Activated B cell treated with CpG ODN at 0.5 μM for 24 hours (primary cell): Measurements from ENCODE around the gene RUFY2. TPM values are rescaled to one million over a fixed set of nuclear protein-coding genes. Genes with fewer than 3 reads are reported as not detected.
"Not testable (repeated sequence)": the region's sequence is repeated elsewhere in the genome, so short reads cannot be mapped to it uniquely, and the experiment has no call there.

Source experiments
- ATAC-seq: fragments of 200-7000 bp; cut with Tn5 transposase; one replicate; pipeline ENCODE4 v1.10.0; 2021; ENCODE audit warnings: low read depth, mild to moderate bottlenecking, moderate library complexity
- CTCF ChIA-PET: fragments of 350-600 bp; sonication (Branson Sonifier 250); formaldehyde crosslinking; loops from one replicate; lab custom pipeline; 2021; ENCODE audit warnings: antibody characterized with exemption; lab: Charles Lee
- POLR2A ChIA-PET: fragments of 350-600 bp; sonication (Branson Sonifier 250); formaldehyde crosslinking; loops from one replicate; lab custom pipeline; 2021; ENCODE audit warnings: antibody characterized with exemption; lab: Charles Lee
- DNase-seq: peaks from one replicate; pipeline ENCODE4 v3.0.0; 2022
- H3K27ac Mint-ChIP-seq: one replicate; pipeline ENCODE4 v1.8.0; 2020; ENCODE audit warnings: mixed read lengths
- H3K27me3 Mint-ChIP-seq: one replicate; pipeline ENCODE4 v1.8.0; 2021; ENCODE audit warnings: mixed read lengths
- H3K36me3 Mint-ChIP-seq: one replicate; pipeline ENCODE4 v1.8.0; 2021; ENCODE audit warnings: low read depth, mixed read lengths
- H3K4me1 Mint-ChIP-seq: one replicate; pipeline ENCODE4 v1.8.0; 2021; ENCODE audit warnings: mixed read lengths
- H3K4me3 Mint-ChIP-seq: one replicate; pipeline ENCODE4 v1.8.0; 2020; ENCODE audit warnings: mild to moderate bottlenecking, mixed read lengths
- H3K9me3 Mint-ChIP-seq: one replicate; pipeline ENCODE4 v1.8.0; 2020; ENCODE audit warnings: mixed read lengths
- CTCF ChIP-seq: fragments of 200-600 bp; IDR thresholded peaks from one replicate; pipeline ENCODE4 v1.8.0; 2022; ENCODE audit warnings: antibody characterized with exemption, mild to moderate bottlenecking
- intact Hi-C: fragments of 100-400 bp; cut with micrococcal nuclease; formaldehyde crosslinking; loops from one replicate; pipeline ENCODE4 v1.15.1; 2024
- total RNA-seq: library from RNA; stranded (reverse); gene quantifications from 2 replicates; pipeline ENCODE4 v1.2.3, GENCODE V29; 2022

The RUFY2 gene
- 23.1 and 28.5 TPM in 2 replicates for total RNA-seq

- no peak for TF ChIP-seq CTCF
- no peaks in the 10 kb centered on the region for H3K27me3 Mint-ChIP-seq
- POLR2A ChIA-PET, result interaction anchor here (0.7 to 2.5 kb wide), 8 partner anchors 10 to 773 kb away, joined by 3 to 32 read pairs (median 4); partner anchors contain the start of genes CCAR1, HNRNPH3 and PBLD
- H3K4me1 Mint-ChIP-seq, result peaks cover 15% of the 10 kb centered on the region
- CTCF ChIA-PET, result interaction anchor here (0.6 to 1.0 kb wide), 3 partner anchors 43 to 104 kb away, joined by 3 read pairs; no protein-coding TSS in a partner anchor
- DNase-seq (peak; percentile 91), ATAC-seq (peak; percentile 92)
- peak within 1 kb of the TSS; percentile 92 for H3K4me3 Mint-ChIP-seq
- intact Hi-C loops, result loop anchor here (1.0 to 2.0 kb wide), 7 partner anchors 64 to 558 kb away; partner anchors contain the start of genes CCAR1, DNA2, HERC4 and HNRNPH3
- no peaks in the 10 kb centered on the region for H3K9me3 Mint-ChIP-seq
- peak within 1 kb of the TSS; percentile 85 for H3K27ac Mint-ChIP-seq
- peaks cover 4% of the 10 kb centered on the region for H3K36me3 Mint-ChIP-seq
Observed at GRCh38 chr10:68406815-68407548, at the start of gene RUFY2. RUFY2 (minus strand) TSS chr10:68407277; CDS start chr10:68407189, 88 bp downstream.

GRCh38 chr10:68449698-68450097 lies 42.6 kb upstream of the RUFY2 start:
- H3K4me1 Mint-ChIP-seq, POLR2A ChIA-PET: not testable (repeated sequence)

GRCh38 chr10:68446179-68446578 lies 39.1 kb upstream of the RUFY2 start:
- POLR2A ChIA-PET, result no interaction called here
- Mint-ChIP-seq H3K27me3 (no peaks in the 10 kb centered on the region), H3K9me3 (no peaks in the 10 kb centered on the region), H3K4me1 (no peaks in the 10 kb centered on the region), H3K4me3 (no peak overlapping the region), H3K36me3 (peaks cover 5% of the 10 kb centered on the region), H3K27ac (no peak overlapping the region)
- intact Hi-C loops, result no loop called here
- ATAC-seq, result no peak
- no peak for TF ChIP-seq CTCF
- DNase-seq, result no peak
- CTCF ChIA-PET, result no interaction called here

More at GRCh38 chr10:68449698-68450097, 42.6 kb upstream of the RUFY2 start:
- DNase-seq, CTCF ChIA-PET, H3K4me3 Mint-ChIP-seq, intact Hi-C loops, H3K9me3 Mint-ChIP-seq, ATAC-seq, H3K27me3 Mint-ChIP-seq, H3K27ac Mint-ChIP-seq: not testable (repeated sequence)
- H3K36me3 Mint-ChIP-seq, result peaks cover 11% of the 10 kb centered on the region

GRCh38 chr10:68442971-68443370 lies 35.9 kb upstream of the RUFY2 start:
- ChIA-PET POLR2A (no interaction called here), CTCF (no interaction called here)
- intact Hi-C loops, result no loop called here
- Mint-ChIP-seq H3K27me3 (no peaks in the 10 kb centered on the region), H3K4me1 (no peaks in the 10 kb centered on the region), H3K4me3 (no peak overlapping the region), H3K9me3 (no peaks in the 10 kb centered on the region), H3K36me3 (no peaks in the 10 kb centered on the region), H3K27ac (no peak overlapping the region)
- no peak for DNase-seq
- no peak for ATAC-seq
- TF ChIP-seq CTCF, result no peak

- intact Hi-C loops, result no loop called here
- DNase-seq (no peak), ATAC-seq (no peak)
- CTCF ChIA-PET, result no interaction called here
- Mint-ChIP-seq H3K36me3 (peaks cover 4% of the 10 kb centered on the region), H3K9me3 (no peaks in the 10 kb centered on the region), H3K27me3 (no peaks in the 10 kb centered on the region), H3K4me1 (no peaks in the 10 kb centered on the region), H3K27ac (no peak overlapping the region), H3K4me3 (no peak overlapping the region)
- TF ChIP-seq CTCF, result no peak
- POLR2A ChIA-PET, result no interaction called here
Observed at GRCh38 chr10:68440898-68441297, 33.8 kb upstream of the RUFY2 start.
